Measurements from ENCODE around the gene OTOP2. TPM values are rescaled to one million over a fixed set of nuclear protein-coding genes. Genes with fewer than 3 reads are reported as not detected.
A peak's percentile ranks its signal among the peaks of the same experiment; 100 is the strongest.

OTOP2 gene
- total and polyA plus RNA-seq, 9 of the 15 experiments (the other 6 are each of a cell fraction or from before 2014, with no cell fraction given) = 0.04 to 0.36 (median 0.14) TPM; not detected in 1

DNA sequence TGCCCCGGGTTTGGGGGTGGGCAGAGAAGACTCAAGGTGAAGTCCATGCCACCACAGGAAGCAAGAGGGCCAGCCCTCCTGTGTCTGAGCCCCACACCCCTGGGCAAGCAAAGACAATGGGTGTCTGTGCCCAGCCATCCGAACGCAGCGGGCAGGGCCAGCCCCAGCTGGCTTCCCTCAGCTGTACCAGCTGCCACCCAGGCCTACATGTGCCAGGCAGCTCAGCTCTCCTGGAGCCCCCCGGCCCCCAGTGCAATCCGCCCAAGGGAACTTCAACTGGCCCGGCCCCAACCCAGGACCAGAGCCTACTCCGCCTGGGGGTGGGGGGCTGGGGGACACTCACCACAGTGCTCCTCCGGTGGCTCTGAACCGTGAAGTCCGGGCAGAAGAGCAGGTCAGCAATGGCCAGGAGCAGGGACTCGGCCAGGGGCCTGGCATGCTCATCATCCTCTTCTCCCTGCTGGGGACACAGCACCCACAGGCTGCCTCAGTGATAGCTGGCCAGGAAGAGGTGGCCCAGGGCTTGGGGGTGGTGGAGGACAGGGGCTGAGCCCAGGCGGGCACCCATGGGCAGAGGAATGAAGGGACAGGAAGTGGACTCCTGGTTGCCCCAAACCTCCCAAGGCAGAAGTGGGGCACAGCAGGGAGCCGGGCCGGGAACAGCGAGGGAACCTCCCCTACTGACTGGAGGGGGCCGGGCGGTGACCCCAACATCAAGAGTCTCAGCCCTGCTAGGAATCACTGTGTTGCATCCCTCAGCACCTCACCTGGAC, 38.7 kb downstream of the OTOP2 start (continued):
- TF ChIP-seq TAF15 (IDR thresholded peaks at IDR 0.05; ENCODE audit: low read depth, low read length) = no peak
- TF ChIP-seq RNF2 (IDR thresholded peaks at IDR 0.05) = no peak
- TF ChIP-seq POLR3A (IDR thresholded peaks at IDR 0.05; ENCODE audit: borderline replicate concordance, extremely low read depth, insufficient read depth, insufficient read length) = no peak
- no peak for TF ChIP-seq SNIP1 (IDR thresholded peaks at IDR 0.05; ENCODE audit: low read depth)
- no peak for TF ChIP-seq GATAD2A (IDR thresholded peaks at IDR 0.05)
- no peak for TF ChIP-seq HDAC3 (IDR thresholded peaks at IDR 0.05; ENCODE audit: borderline replicate concordance, partially characterized antibody)
- no peak for TF ChIP-seq TARDBP (IDR thresholded peaks at IDR 0.05)
- TF ChIP-seq, protein P1, sequence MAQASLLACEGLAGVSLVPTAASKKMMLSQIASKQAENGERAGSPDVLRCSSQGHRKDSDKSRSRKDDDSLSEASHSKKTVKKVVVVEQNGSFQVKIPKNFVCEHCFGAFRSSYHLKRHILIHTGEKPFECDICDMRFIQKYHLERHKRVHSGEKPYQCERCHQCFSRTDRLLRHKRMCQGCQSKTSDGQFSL (CRISPR knock-in tag; IDR thresholded peaks at IDR 0.05) = no peak
- TF ChIP-seq, protein P1 (tag; IDR thresholded peaks at IDR 0.05) = no peak

GRCh38 chr17:74963656-74964055, 39.6 kb downstream of the OTOP2 start:
- Histone ChIP-seq H3K9me1 (ENCODE audit: control insufficient read depth, insufficient read depth, low read length) (no peaks in the 10 kb centered on the region), H3K36me3 (ENCODE audit: control insufficient read depth, insufficient read depth, low read length) (no peaks in the 10 kb centered on the region), H3K9ac (ENCODE audit: insufficient read depth in 1 of 2, low read depth in 2 of 2, low read length in 2 of 2) (peak overlapping the region in 1 of 2 experiments; percentile 50; a peak in 1 of 4 replicates), H3K79me2 (ENCODE audit: control insufficient read depth, insufficient read depth, low read length) (no peaks in the 10 kb centered on the region), H4K20me1 (replicated peaks; ENCODE audit: control insufficient read depth, insufficient read depth, low read length) (no peaks in the 10 kb centered on the region), H3K27ac (ENCODE audit: extremely low read depth, low read depth, low read length) (no peak overlapping the region), H3K4me3 (no peak overlapping the region), H3K27me3 (ENCODE audit: control insufficient read depth in 2 of 2, insufficient read depth in 2 of 2, low read length in 2 of 2) (no peaks in the 10 kb centered on the region), H3K4me1 (replicated peaks in 1 of 2; ENCODE audit: control insufficient read depth in 2 of 2, insufficient read depth in 2 of 2, low read length in 2 of 2) (peaks cover 10 to 43% of the 10 kb centered on the region in 2 experiments; a peak in 4 of 5 replicates), H3K4me2 (ENCODE audit: insufficient read depth, low read length) (no peak overlapping the region), H3K9me3 (replicated peaks; ENCODE audit: control insufficient read depth, insufficient read depth, low read depth, low read length) (no peaks in the 10 kb centered on the region), H2AFZ (ENCODE audit: low read depth, low read length) (no peak overlapping the region)
- TF ChIP-seq FOXK1 (CRISPR knock-in tag; IDR thresholded peaks at IDR 0.05; ENCODE audit: borderline replicate concordance) = no peak
- TF ChIP-seq, protein P2, sequence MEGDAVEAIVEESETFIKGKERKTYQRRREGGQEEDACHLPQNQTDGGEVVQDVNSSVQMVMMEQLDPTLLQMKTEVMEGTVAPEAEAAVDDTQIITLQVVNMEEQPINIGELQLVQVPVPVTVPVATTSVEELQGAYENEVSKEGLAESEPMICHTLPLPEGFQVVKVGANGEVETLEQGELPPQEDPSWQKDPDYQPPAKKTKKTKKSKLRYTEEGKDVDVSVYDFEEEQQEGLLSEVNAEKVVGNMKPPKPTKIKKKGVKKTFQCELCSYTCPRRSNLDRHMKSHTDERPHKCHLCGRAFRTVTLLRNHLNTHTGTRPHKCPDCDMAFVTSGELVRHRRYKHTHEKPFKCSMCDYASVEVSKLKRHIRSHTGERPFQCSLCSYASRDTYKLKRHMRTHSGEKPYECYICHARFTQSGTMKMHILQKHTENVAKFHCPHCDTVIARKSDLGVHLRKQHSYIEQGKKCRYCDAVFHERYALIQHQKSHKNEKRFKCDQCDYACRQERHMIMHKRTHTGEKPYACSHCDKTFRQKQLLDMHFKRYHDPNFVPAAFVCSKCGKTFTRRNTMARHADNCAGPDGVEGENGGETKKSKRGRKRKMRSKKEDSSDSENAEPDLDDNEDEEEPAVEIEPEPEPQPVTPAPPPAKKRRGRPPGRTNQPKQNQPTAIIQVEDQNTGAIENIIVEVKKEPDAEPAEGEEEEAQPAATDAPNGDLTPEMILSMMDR (IDR thresholded peaks at IDR 0.05 in 2 of 3, conservative IDR thresholded peaks at IDR 0.05 in 1 of 3; ENCODE audit: insufficient read depth in 2 of 3, low read depth in 1 of 3, low read length in 3 of 3) = peak in 2 of 3 experiments; percentile 33 to 38; a peak in 1 of 6 replicates
- CTCF ChIA-PET (ENCODE audit: low intra/inter-chr PET ratio) = interaction anchor here (0.5 kb wide), 1 partner anchor 304 kb away, joined by 3 read pairs; no protein-coding TSS in a partner anchor
- no TSS peak for BruUV-seq (replicated peaks)
- DNase-seq (ENCODE audit: extremely low read depth in 1 of 4, low spot score in 3 of 4) (no peak), FAIRE-seq (no peak), ATAC-seq (no peak)
- in situ Hi-C loops (cut with MboI) = loop anchor here (5.0 kb wide), 1 partner anchor 149 kb away; no protein-coding TSS in a partner anchor
- WGBS (ENCODE audit: insufficient coverage, low coverage, missing lambda C conversion rate) = 44% methylated on average over 11 of the region's 12 CpGs
- POLR2A ChIA-PET = interaction anchor here (0.6 to 2.9 kb wide), 7 partner anchors 9 to 120 kb away, joined by 3 to 9 read pairs (median 6); partner anchors contain the start of genes HID1 and MRPL58
- intact Hi-C loops (cut with micrococcal nuclease) = loop anchor here (5.0 kb wide), 1 partner anchor 149 kb away; no protein-coding TSS in a partner anchor
